Stimulated activated CD8-positive, alpha-beta memory T cell treated with anti-CD3 and anti-CD28 coated beads, Interleukin-4, amount 100 ng/mL, for 48 hours (primary cell): ENCODE data around the gene MVP.
"Not testable (repeated sequence)": the region's sequence is repeated elsewhere in the genome, so short reads cannot be mapped to it uniquely, and the experiment has no call there.

Experiments
- DNase-seq: peaks from one replicate; pipeline ENCODE4 v3.0.0-alpha.2; 2020

Gene MVP

DNA sequence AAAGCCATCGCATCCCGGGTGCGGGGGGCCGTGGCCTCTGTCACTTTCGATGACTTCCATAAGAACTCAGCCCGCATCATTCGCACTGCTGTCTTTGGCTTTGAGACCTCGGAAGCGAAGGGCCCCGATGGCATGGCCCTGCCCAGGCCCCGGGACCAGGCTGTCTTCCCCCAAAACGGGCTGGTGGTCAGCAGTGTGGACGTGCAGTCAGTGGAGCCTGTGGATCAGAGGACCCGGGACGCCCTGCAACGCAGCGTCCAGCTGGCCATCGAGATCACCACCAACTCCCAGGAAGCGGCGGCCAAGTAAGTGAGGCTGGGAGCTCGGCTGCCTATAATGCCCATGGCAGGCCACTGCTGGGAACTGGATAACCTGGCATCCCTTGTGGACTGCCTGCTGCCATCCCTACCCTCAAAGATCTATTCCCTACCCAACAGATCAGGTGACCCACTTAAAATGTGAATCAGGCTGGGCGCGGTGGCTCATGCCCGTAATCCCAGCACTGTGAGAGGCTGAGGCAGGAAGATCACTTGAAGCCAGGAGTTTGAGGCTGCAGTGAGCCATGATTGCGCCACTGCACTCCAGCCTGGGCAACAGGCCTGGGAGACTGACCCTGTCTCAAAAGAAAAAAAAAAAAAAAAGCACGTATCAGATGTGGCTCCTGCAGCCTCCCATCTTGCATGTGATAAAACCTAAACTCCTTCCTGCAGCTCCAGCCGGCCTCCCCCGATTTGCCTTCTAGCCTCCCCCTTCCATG, 24.5 kb downstream of the MVP start:
- no peak for DNase-seq

DNA sequence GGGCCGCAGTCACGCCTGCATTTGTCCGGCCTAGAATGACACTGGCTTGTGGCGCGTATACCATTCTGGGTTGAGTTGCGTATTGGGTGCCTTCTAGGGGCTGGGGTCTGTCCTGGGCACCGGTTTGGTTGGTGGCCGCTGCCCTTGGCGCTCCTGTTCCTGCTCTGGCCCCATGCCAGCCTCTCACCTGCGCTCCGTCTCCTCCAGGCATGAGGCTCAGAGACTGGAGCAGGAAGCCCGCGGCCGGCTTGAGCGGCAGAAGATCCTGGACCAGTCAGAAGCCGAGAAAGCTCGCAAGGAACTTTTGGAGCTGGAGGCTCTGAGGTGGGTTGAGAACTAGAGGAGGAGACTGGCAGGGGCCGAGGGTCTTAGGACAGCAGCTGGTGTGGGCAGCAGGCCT, 25.4 kb downstream of the MVP start:
- DNase-seq, result no peak

DNA sequence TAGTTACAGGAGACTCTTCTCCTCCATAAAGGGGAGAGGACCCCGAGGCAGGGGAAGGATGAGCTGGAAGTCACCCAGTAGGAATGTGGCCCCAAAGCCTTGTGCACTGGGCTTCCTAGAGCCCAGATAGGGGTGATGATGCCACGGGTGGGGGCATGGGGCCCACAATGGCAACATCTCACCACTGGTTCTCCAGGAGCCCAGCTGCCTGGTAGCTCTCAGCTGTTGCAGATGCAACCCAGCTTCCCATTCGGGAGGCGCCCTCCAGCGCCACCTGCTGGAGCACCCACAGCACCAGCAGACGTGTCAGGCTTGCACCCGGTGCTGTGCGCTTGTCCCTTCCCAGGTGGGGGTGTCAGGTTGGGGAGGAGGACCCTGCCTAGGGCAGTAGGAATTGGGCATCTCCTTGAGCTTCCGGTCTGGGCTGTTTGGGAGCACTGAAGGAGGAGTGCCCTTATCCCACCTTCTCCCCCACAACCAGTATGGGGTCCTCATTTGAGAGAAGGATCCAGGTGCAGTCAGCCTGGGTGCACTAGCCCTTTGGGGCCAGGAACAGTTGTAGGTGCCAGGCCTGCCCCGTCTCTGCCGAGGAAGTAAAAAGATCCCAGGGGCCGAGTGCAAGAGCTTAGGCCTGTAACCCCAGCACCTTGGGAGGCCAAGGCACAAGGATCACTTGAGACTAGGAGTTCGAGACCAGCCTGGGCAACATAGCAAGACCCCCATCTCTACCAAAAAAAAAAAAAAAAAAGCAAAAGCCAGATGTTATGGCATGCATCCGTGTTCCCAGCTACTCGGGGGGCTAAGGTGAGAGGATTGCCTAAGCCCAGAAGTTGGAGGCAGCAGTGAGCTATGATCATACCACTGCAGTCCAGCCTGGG, 28.4 kb downstream of the MVP start:
- peak; percentile 91 for DNase-seq

DNA sequence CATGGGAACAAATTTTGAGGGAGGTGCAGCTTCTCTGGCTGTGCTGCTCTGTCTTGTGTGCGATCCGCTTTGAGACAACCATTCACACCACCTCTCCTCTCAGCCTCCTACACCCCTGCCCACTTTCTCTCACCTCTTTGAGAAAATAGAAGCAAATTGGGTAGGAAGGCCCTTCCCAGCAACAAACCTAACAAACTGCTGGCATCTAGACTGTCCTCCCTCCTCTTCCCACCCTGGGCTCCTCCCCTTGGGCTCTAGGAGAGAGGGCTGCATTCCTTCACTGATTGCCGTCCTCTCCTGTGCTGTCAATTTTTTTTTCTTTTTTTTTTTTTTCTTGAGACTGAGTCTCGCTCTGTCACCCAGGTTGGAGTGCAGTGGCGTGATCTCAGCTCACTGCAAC, 29.2 kb downstream of the MVP start:
- DNase-seq, result no peak

DNA sequence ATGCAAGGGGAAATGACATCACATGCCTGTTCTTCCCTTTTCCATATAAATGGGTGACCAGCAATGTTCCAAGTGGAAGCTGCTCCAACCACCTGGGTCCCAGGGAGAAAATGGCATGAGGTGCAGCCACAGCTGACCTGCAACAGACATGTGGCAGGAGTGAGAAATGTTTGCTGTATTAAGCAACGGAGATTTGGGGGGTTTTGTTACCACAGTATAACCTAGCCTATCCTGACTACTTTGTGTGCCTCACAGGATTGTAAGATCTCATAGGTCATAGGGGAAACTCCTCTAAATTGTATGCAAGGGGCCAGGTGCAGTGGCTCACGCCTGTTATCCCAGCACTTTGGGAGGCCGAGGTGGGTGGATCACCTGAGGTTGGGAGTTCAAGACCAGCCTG, 30.7 kb downstream of the MVP start:
- DNase-seq, result no peak

DNA sequence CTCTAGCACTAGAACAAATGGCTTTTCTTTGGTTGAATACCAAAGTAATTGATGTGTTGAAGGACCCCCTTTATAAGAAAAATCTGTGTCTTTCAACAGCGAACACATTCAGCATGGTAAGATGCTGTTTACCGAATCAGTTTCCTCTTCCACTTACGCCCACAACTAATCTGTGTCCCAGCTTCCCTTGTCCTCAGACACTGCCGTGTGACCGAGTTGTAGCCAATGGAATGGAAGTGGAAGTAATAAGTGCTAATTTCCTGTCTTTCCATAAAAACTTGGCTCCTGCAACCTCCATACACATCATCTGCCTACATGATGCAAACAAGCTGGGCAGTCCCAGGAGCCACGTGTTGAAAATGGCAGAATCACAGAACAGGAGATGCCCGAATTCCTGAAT, 32.4 kb downstream of the MVP start:
- no peak for DNase-seq

DNA sequence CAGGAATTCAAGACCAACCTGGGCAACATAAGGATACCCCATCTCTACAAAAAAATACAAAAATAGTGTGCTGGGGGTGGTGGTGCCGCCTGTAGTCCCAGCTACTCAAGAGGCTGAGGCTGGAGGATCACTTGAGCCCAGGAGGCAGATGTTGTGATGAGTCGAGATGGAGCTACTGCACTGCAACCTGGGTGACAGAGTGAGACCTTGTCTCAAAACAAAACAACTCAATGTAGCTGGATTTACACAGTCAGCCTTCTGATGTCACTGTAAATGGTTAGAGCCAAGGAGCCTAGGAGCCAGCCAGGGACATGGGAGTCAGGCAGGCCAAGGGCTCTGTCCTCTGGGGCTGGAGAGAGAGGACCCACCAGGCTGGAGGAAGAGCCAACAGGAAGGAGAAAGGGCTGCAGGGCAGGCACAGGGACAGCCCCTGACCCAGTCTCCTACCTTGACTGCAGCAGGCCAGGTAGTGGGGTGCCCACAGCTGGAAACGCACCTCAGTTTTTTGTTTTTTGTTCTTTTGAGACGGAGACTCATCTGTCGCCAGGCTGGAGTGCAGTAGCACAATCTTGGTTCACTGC, 34.3 kb downstream of the MVP start:
- no peak for DNase-seq

DNA sequence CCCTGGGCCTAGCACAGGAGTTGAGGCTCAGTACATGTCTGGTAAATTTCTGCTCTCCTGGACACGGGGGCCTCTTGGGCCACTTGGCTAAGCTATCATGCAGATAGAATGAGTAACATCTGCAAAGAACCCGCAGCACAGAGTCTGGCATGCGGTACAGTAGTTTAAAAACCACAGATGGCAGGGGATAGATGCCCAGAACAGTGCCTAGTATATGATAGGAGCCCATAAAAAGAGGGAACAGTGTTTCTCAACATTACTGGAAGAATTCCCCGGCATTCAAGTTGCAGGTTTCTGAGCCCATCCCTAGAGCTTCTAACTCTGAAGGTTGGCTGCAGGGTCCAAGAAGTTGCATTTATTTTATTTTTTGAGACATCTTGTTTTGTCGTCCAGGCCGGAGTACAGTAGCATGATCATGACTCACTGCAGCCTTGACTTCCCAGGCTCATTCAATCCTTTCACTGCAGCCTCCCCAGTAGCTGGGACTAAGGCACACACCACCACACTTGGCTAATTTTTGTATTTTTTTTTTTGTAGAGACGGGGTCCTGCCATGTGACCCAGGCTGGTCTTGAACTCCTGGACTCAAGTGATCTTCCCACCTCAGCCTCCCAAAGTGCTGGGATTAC, 37.0 kb downstream of the MVP start:
- DNase-seq, result no peak

DNA sequence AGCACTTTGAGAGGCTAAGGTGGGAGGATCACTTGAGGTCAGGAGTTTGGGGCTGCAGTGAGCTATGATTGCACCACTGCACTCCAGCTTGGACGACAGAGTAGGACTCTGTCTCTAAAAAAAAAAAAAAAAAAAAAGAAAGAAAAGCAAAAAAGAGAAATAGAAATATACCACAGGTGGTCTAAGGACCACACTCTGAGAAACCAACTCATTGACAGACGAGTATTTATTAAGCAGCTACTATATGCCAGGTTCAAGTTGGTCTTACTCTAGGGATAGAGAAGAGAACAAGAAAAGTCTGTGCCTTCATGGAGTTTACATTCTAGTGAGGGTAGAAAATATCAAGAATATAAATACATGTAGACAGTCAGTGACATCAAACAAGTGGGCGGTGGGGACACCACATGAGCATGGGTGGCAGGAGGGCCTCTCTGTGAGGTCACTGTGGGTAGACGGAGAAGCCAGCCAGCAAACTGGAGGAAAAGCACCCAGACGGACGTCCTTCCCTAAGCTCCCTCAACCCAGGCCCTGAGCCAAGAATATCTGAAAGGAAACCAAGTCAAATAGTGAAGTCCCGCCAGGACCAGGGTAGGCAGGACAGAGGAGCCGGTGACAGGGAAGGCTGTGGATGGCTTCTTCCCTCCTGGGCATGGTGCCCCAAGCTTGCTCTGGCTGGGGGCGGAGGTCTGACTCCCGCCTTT, 38.0 kb downstream of the MVP start:
- no peak for DNase-seq

DNA sequence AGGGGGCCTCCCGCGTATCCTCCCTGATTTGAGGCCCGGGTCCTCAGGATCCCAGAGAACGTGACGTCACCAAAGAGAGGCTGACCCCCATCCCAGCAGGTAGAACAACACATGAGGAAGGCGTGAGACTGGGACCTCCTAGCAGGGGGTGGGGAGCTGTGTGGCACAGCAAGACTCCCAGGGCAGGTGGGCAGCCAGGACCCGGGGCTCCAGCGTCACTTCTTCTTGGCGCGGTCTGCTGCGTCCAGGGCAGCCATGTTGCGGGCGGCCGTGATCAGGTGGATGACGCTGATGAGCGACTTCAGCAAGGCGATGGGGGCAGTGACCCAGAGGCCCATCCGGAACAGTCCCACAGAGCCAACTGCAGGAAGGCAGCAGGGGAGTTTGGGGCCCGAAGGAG, 38.7 kb downstream of the MVP start:
- no peak for DNase-seq

DNA sequence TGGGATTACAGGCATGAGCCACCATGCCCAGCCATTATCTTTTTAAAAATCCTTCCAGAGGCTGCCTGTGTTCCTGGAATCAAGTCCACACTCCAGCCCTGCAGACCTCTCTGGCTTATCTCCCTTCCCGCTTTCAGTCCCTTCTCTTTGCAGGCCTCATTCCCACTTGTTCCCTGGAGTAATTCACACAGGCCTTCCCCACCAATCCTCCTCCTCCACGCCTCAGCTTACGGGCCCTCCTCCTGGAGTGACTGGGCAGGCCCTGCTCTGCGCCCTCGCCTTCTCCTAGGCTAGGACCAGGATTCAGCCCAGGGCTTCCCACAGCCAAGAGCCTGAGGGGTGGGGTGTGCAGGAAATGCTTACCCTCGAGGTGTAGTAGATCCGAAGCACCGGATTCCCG, 40.0 kb downstream of the MVP start:
- no peak for DNase-seq

DNA sequence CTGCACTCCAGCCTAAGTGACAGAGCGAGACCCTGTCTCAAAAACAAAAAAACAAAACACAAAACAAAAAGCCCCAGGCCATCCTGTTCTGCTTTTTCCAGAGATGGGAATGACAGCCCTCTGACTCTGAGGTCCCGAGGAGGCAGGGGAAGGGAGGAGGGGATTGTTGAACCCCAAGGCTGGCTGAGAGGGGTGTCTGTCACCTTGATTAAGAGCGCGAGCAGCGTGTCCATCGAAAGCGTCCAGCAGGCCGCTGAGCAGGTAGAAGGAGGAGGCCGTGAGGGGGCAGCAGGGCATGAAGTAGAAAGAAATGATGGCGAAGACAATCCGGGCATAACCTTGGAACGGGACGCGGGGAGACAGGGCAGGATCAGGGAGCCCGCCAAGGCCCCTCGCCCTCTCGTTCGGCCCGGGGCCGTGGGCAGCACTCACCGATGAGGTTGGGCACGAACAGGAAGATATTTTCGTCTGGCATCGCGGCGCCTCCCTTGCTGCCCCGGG, 42.2 kb downstream of the MVP start:
- DNase-seq, result no peak

DNA sequence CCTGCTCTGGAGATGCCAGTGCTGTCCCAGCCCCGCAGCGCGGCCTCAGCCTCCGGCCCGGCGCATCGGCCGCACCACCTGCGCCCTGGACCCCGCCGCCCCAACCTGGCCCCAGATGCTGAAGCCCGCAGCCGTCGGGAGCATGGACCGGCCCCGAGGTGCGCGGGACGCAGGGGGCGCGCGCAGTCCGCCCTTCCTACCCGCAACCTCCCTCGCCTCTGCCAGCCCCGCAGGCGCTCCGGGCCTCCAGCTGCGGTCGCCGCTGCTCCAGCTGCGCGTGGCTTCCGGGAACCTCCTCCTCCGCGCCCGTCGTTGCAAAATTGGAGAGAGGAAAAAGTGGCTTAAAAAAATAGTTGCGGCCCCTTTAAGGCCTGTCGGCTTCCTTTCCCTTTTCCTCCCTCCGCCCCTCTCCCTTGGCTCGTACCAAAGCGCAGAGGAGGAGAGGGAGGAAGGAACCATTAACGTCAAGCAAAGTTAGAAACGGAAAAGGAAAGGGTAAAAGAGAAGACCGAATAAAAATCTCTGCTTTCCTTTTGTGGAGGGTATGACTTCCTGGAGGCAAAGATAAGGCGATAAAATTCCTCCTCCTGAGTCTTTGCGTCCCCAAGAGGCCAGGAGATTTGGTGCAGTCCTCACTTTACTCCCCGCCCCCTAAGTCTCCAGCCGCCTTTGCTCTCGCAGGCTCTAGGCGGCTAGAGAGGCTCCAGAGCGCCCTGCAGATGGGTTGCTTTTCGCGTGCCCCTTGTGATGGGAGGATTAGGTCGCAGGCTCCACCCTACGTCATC, 42.8 kb downstream of the MVP start, which contains the start of gene CDIPT:
Gene CDIPT, minus strand, starts transcription at position 343 of the 785 bp plus-strand sequence. CDS start 369 bp downstream, outside the sequence.
- DNase-seq, result peak; percentile 94

DNA sequence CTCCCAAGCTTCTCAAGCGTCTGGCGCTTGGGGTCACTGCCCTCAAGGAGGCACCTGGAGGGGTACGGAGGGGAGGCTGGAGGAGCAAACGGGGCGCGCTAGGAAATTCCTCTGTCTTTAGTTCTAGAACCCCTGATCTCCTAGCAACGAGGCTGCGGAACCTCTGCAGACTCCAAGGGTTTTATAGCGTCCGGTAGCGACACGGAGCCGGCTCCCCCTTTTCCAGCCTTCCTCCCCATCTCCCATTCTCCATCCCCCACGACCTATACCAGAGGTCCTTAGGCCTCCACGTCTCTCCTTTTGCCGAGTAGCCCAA, 43.4 kb downstream of the MVP start:
- no peak for DNase-seq

DNA sequence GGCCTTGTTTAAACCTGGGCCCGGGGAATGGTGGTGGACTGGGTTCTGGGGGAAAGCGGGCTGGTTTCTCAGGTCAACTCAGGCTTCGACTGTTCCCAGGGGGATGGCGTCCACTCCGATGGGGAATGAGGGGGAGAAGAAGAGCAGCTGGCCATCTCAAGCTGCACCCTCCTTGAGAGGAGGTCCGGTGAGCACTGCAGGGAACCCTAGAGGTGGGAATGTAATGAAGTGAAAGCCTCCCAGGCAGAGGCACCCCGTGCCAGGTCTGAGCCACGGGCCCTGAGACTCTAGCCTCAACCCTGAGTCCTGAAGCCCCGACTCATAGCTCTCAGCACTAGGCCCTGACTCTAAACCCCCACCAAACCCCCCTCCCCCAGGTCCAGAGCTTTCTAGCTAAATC, 43.9 kb downstream of the MVP start:
- no peak for DNase-seq

DNA sequence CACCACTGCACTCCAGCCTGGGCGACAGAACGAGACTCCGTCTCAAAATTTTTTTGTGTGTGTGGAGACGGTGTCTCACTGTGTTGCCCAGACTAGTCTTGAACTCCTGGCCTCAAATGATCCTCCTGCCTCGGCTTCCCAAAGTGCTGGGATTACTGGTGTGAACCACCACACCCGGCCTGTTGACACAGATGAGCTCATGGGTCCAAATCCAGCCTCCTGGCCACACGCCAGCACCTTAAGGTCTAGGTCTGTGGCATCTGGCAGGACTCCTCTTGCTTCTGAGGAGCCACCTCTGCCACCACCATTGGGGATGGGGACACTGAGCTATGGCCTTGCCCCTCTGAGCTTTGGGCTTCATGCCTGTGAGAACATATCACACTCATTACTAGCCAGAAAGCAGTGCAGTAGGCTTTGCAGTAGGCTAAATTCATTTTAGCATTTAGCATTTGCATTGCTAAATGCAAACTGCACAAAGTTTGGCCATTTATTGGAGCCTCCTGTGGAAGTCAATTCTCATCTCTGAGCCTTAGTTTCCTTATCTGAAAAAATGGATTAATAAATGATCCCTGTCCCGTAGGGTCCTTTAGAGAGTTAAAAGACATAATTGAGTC, 48.2 kb downstream of the MVP start:
- DNase-seq, result no peak

DNA sequence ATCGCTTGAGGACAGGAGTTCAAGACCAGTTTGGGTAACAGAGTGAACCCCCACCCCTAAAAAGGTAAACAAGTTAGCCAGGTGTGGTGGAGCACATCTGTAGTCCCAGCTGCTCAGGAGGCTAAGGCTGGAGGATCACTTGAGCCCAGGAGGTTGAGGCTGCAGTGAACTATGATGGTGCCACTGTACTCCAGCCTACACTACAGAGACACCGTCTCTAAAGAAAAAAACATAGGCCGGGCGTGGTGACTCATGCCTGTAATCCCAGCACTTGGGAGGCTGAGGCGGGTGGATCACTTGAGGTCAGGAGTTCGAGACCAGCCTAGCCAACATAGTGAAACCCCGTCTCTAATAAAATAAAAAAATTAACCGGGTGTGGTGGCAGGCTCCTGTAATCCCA, 48.8 kb downstream of the MVP start:
- not testable (repeated sequence) for DNase-seq

DNA sequence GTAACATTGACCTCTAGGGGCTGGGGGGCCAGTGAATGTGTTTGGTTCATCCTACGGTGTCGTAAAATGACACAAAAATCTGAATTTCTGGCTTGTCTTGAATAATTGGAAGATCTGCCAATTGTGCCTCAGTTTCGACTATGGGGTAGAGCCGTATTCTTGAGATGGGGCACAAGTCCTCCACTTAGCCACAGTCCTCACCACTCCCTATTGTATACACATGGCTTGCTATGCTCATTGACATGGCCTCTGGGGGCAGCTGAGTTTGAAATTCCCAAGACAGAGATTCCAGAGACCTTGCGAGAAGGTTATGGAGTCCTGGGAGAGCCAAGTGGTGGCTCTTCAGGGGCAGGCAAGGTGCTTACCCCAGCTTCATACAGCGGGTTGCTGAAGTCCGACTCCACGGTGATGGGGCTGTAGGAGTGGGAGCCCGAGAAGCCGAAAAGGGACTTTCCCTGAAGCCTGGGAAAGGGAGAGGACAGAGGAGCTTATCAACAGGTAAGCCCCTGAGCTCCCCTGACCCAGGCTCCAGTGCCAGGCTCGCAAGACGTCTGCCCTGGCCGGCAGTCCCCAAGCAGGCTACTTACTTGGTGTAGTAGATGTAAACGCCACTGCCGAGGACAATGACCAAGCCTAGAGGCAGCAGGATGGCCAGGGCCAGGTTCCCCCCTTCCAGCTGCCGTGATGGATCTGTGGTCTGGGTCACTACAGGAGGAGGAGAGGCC, 51.7 kb downstream of the MVP start:
- no peak for DNase-seq

DNA sequence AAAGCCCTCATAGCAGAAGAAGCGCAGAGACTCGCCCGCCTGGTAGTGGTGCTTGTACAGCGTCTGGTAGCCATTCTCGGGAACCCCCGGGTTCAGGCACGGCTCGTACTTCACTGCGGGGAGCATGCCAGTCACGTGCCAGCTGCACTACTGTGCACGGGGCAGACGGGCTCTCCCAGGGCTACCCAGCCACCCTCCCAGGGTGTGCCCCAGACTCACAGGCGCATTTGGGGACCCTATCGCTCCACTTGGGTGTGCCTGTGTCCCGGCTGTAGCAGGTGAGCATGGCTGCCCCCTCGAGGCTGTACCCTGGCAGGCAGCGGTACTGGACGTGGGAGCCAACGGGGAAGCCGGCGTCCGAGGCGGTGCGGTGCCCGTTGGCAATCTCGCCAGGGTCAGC, 53.1 kb downstream of the MVP start:
- DNase-seq, result no peak

DNA sequence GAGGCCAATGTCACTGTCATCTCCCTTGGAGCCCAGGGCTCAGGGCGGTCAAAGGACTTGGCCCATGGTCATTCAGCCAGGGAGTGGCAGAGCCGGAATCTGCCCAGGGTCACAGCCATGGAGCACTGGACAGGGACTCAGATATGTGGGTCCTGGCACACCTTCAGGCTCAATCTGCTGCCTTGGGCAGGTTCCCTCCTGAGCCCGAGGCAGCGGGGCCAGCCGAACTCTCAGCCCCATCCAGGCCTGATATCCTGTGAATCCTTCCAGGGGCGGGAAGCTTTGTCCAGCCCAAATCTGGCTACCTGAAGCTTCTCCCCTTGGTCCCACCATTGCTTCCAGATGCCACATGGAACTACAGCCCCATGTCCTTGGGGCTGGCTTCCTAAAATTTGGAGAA, 54.9 kb downstream of the MVP start:
- DNase-seq, result no peak

DNA sequence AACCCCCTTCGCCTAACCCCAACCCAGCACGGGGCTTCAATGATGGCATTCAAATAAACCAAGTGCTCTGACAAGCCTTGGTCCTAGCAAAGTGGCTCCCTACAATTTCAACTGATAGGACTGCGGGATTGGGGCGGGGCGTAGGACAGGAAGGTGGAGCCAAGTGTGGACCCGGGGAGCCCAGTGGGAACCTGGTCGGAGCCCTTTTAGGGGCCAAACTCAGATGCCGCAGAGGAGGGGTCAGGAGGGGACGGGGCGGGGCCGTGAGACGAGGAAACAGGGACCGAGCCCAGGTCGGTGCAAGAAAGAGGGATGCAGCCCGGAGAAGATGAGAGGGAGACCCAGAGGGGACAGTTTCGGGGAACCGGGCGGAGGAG, 55.9 kb downstream of the MVP start:
- DNase-seq, result peak; percentile 40
